GM12892 (cell line): ENCODE results near the gene CHST15.
"Not testable (repeated sequence)": the region's sequence is repeated elsewhere in the genome, so short reads cannot be mapped to it uniquely, and the experiment has no call there.

Source experiments
- POLR2A ChIP-seq: IDR thresholded peaks from 2 replicates; pipeline ENCODE4 v1.6.1; 2011; ENCODE audit warnings: low read depth, low read length, control low read depth
- POLR2AphosphoS5 ChIP-seq: IDR thresholded peaks from 2 replicates; pipeline ENCODE4 v1.6.1; 2011; ENCODE audit warnings: low read depth, low read length, control low read depth
- TAF1 ChIP-seq: IDR thresholded peaks from 2 replicates; pipeline ENCODE4 v1.6.1; 2011; ENCODE audit warnings: low read depth, mild to moderate bottlenecking, control low read depth, low read length, borderline replicate concordance

GRCh38 chr10:124100651-124101050 is 7.3 kb upstream of the CHST15 start:
- not testable (repeated sequence) for TF ChIP-seq POLR2AphosphoS5, POLR2A, TAF1
